Left ventricle myocardium inferior (tissue), 1 donor: ENCODE results near the gene GOLPH3. TPM values are rescaled to one million over a fixed set of nuclear protein-coding genes. Genes with fewer than 3 reads are reported as not detected.

Experiments
- total RNA-seq: library from RNA; stranded (reverse); fragmentation: NEBNext Ultra II Directional; extraction: Animal tissue kit (Norgen Biotek cat#: 25700); gene quantifications from one replicate; pipeline ENCODE4 v1.2.1, GENCODE V29; 2021
- donor health status: DM: no; HTN: yes; CAD: no; lungs with severe emphysema.

Gene GOLPH3
- total RNA-seq, 1 donor from 2014 or later: 42.8 TPM

Other genes with a start within 250 kb of the GOLPH3 start
- 13.8 TPM for gene MTMR12, start 138.6 kb upstream of the GOLPH3 start, total RNA-seq